ENCODE data around the gene MYO3B.

DNA sequence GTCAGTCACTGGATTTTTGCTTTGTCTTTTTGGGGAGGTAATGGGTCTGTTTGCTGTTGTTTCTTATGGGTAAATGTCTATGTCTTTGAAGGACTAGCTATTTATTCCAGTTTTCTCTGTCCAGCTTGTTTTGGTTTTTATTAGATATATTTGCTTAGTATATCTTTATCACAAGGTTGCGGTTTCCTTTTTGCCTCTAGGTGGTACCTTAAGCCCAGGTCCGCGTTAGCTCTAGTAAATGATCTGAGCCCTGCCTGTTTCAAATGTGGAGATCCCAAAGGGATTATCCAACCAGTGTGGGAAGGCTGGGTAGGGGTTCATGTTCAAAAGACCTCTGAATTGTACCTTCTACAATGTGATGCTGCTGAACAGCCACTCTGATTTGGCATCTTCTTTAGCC is 114.5 kb downstream of the MYO3B start:
- TF ChIP-seq GATA2 (IDR thresholded peaks at IDR 0.05; ENCODE audit: low read depth, low read length) (no peak), GATA3 (IDR thresholded peaks at IDR 0.05; ENCODE audit: low read depth, low read length) (no peak)
